GM12872 (cell line): ENCODE measurements around the gene FERMT3.

Experiments
- CTCF ChIP-seq: IDR thresholded peaks from 3 replicates; pipeline ENCODE4 v1.5.1; 2011; ENCODE audit warnings: low read depth, mild to moderate bottlenecking, low read length, moderate library complexity; ENCODE audit not compliant: insufficient read depth

FERMT3 gene

GRCh38 chr11:64244966-64245365, 38.4 kb downstream of the FERMT3 start:
- no peak for TF ChIP-seq CTCF

DNA sequence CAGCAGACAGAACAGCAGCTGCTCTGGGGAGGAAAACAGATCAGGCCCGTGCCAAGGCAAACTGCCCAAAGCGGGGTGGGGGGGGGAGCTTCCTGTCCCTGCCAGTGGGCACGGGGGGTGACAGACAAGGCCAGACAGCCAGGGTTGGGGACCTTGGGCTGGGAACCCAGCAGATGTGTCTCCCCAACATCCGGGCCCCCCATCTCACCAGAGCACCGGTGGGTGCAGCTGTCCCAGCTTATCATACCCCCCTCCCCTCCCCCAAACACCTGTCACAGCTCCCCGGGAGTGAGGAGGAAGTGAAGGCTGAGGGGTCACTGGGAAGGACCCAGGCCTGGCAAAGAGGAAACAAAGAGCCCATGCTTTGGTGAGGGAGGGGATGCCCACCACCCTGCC, 38.9 kb downstream of the FERMT3 start:
- no peak for TF ChIP-seq CTCF

DNA sequence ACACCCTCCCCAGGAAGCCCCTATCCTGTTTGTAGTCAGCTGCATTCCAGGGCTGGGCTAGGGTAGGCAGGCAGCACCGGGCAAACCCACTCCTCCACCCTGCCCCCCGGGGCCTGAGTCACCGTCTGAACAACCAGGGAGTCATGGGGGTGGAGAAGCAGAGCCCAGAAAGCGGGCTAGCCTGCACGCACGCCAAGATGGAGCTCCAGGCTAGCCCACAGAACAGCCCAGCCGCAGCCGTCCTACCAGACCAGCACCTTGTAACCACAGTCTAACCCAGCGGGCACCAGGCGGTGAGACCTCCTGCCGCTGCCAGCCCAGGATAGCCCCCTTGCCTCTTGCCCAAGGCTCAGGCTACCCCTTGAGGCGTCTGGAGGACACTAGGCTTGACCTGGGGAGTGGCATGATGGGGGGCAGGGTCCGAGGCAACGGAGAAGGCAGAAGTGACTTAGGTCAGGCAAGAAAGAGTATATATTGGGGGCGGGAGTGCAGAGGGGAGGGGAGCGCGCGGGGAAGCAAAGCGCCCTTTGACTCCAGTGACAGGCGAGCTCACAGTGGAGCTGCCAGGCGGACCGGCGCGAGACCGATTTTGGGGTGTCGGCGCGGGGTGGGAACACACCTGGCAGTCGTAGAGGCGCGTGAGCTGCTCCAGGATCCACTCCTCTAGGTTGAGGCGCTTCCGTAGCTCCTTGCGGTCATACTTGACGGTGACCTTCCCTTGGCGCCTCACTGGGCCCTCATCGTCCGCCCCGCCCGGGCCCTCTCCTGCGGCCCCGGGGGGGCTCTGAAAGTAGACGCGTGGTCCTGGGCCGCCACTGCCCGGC, 39.5 kb downstream of the FERMT3 start:
- TF ChIP-seq CTCF, result no peak

DNA sequence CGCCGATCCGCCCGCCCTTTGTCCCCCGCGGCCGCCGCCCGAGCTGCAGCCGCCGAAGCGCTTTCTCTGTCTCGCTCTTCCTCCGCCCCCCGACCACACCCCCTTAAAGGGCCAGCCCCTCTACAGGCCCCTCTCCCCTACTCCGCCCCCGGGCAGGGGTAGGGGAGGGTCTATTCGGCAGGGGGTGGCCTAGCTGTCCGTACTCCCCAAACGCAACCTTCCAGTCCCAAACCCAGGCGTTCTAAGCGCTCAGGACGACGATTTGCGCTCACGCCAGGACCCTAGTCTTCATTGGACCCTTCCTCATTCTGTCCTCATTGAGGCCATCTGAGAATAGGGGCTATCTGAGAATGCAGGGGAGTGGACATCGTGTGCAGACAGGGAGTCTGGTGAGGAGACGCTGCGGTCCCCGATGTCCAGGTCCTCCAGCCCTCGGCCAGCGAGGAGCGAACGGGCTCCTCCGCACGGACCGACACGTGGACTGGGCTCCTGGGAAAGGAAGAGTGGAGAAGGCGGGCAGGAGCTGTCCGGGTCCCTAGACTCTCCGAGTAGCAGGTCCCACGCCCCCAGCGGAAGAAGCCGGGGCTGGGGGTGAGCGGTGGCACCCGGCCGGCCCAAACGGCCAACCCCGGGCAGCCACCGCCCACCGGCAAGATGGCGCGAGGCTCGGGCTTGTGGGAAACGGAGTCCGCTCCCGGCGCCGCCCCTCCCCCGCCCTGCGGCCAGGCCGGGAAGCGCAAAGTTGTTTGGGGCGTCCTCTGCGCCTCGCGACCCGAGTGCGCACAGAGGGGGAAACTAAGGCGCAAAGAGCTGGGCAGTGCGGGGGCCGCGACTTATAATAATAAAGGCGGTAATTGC, 40.6 kb downstream of the FERMT3 start, which contains the start of gene PPP1R14B:
TSS of gene PPP1R14B (minus strand) at position 73 of the 858 bp plus-strand sequence. CDS start 270 bp downstream, outside the sequence.
- 0 out of 3 replicates have a peak, but pooled peaks have one; percentile 2 for TF ChIP-seq CTCF

DNA sequence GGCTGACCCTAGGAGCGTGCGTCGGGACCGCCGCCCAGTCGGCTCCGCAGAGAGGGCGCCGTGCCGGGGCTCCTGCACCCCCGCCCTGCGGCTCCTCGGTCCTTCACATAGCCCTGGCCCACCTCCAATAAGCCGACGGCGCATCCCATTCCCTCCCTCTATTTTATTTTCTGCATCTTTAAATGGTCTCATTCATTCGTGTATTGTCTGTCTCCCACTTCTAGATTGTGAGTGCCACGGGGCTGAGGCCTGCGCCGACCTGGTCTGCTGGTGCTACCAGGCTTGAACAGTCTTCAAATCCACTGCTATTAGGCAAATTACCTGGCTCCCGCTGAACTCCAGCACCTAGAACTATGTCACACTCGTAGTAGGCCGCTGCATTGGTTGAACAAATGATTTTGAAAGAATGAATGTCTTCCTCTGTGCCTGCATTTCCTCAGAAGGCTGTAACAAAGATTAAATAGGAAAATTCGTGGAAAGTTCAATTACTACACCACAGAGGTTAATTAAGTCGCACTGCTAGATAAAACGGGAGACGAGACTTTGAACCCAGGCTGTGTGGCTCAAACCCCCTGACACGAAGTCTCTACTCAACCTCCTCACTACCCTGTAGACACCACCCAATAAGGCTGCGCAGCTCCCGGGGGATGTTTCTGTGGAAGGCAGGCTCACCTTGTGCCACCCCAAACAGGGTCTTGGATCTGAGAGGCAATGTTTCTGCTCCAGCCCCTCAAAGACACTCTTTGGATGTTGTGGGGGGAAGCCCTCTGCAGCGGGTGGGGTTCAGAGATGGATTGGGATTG, 41.4 kb downstream of the FERMT3 start:
- no peak for TF ChIP-seq CTCF

- no peak for TF ChIP-seq CTCF
Observed at GRCh38 chr11:64248578-64248977, 42.1 kb downstream of the FERMT3 start.
